Inferior parietal cortex (tissue), 1 donor: Measurements from ENCODE around the gene SCRG1.

Experiments
- DNase-seq: peaks from one replicate; pipeline ENCODE4 v3.0.0-alpha.2; 2016; ENCODE audit errors: extremely low spot score

The SCRG1 gene

DNA sequence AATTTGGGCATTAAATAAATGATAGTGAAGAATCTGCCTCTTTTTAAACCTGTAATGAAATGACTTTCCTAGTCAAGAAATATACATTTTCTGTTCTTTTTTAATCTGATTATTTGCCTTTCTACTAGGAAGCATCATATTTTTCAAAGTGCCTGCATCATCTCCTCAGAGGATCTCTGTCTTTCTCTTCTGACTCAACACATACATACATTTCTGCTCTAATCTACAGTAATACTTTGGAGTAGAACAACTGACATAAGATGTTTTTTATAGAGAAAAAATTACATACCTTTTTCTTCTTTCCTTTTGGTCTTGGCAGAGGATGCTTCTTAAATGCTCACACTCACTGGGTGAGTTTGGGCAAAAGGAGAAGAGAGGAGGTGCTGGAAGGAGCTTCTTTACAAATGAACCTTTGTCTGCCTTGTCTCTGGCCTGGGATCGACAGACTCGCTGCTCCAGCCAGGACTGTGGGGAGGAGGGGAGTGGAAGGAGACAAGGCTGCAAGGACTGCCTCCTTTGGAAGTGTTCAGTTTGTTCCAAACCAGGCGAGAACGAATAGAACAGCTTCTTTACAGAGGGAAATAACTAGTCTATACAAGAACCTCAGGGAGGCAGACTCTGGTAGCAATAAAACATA lies at the start of gene SCRG1:
Gene SCRG1, minus strand, starts transcription at position 338 of the 637 bp plus-strand sequence. CDS start 7,702 bp downstream, outside the sequence.
- peak; percentile 65 for DNase-seq

GRCh38 chr4:173448103-173448502 lies 49.2 kb upstream of the SCRG1 start:
- DNase-seq, result peak; percentile 78

GRCh38 chr4:173446416-173446815 lies 47.5 kb upstream of the SCRG1 start:
- no peak for DNase-seq

GRCh38 chr4:173443121-173443520 lies 44.2 kb upstream of the SCRG1 start:
- DNase-seq, result no peak

- DNase-seq, result no peak
These were observed 43.5 kb upstream of the SCRG1 start for GRCh38 chr4:173442223-173442932.

GRCh38 chr4:173440888-173441287 lies 42.0 kb upstream of the SCRG1 start:
- no peak for DNase-seq

DNA sequence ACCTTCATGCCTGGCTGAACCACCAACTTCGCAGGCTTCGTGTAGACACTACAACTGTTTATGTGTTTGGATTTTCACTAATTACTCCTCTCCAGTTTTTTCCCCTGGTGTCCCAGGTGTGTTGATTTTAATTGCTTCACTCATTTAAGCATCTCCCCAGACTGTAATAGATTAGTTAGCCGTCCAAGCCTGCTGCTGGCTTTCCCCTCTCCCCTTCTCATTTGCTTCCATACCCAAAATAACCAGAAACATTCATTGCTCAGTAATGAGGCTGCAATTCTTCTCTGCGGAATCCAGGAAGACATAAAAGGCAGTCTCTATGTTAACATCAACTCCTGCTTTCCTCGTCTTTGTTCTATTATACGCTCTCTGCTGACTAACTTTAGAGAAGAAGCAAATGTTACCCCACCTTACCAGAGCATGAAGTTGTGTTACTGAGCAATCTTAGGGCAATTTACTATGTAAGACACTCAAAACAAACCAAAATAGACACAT lies 37.9 kb upstream of the SCRG1 start:
- DNase-seq, result no peak

- DNase-seq, result no peak
These were observed 37.2 kb upstream of the SCRG1 start for GRCh38 chr4:173436149-173436579.

GRCh38 chr4:173434231-173434630 lies 35.3 kb upstream of the SCRG1 start:
- DNase-seq, result no peak

GRCh38 chr4:173433447-173433846 lies 34.5 kb upstream of the SCRG1 start:
- DNase-seq, result no peak

- no peak for DNase-seq
These were observed 33.5 kb upstream of the SCRG1 start for GRCh38 chr4:173432430-173432829.

DNA sequence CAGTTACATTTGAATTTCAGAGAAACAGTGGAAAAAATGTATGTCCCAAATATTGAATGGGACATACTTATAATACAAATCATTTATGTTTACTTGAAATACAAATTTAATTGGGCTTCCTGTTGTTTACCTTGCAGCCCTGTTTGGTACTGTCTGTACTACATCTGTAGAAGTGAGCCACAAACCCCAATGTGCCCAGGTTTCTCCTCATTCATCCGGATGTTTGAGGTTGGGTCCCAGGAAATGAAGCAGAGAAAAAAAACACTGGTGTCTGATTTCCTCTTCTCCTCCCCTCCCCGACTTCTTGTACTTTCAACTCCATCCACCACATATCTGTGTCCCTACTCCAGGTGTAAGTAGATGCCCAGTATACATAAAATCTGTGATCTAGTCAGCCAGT lies 27.1 kb upstream of the SCRG1 start:
- DNase-seq, result no peak

- DNase-seq, result no peak
These were observed 26.2 kb upstream of the SCRG1 start for GRCh38 chr4:173424899-173425805.

GRCh38 chr4:173420801-173421200 lies 21.9 kb upstream of the SCRG1 start:
- DNase-seq, result no peak

DNA sequence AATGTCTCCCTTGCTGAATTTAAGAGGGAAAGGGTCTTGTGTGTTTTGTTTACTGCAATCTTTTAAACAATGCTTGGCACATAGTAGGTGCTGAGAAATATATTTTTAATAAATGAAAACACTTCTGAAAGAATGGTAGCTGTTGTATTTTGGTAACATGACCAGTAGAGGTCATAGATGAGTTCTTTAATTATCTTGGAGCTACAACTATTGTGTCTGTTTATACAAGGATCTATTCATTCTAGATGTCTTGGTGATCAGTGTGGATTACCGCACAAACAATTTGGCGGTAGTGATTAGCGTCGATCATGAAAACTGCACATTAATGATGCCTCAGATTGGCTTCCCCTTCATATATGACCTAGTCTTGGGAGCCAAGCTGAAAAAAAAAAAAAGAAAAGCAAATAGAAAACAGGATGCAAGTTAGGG lies 21.4 kb upstream of the SCRG1 start:
- peak; percentile 66 for DNase-seq

DNA sequence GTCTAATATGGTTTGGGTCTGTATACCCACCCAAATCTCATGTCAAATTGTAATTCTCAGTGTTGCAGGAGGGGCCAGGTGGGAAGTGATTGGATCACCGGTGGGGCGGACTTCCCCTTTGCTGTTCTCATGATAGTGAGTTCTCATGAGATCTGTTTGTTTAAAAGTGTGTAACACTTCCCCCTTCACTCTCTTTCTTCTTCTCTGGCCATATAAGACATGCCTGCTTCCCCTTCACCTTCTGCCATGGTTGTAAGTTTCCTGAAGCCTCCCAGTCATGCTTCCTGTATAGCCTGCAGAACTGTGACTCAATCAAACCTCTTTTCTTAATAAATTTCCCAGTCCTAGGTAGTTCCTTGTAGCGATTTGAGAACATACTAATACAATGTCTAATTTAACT lies 19.7 kb upstream of the SCRG1 start:
- DNase-seq, result no peak

DNA sequence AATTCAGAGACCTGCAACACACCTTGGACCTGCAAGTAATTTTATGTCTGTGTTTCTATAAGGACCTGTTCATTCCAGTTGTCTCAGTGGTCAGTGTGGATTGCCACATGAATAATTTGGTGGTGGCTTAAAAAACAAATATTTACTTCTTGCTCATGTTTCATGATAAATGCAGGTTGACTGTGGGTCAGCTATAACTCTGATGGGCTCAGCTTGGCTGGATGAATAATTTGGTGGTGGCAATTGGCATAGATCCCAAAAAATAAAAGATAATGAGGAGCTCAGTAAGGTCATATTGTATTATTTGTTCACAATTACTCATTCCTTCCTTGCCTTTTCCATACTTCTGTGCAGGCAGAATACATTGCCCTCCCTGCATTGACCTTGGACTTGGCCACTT lies 18.9 kb upstream of the SCRG1 start:
- DNase-seq, result no peak

DNA sequence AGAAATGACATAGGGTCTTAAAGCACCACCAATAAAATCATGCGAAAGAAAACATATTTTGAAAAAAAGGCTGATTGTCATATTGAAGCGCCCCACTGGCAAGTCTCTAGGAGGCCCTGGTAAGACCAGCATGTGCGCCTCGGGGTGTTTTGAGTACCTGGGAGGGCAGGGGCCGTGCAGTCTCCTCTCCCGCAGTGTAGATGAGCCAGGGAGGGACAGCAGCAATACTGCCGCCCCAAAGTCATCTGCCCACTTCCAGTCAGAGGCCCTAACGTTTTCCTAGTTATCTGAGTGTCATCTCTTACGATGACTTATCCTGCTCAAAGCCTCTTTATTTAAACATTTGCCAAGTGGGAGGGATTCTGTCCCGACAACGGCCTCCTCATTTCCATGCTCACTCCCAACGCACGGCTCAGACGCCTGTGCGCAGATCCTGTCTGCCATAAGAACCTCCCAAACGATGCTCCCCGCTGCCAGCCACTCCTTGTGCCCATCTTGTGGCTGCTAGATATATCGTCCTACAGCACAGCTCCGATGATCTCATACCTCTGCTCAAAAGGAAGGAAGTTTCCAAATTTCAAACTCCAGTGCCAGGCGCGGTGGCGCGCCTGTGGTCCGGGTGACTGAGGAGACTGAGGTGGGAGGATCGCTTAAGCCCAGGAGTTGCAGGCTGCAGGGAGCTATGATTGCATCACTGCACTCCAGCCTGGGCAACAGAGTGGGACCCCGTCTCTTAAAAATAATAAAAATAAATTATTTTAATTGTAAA lies 17.2 kb upstream of the SCRG1 start:
- DNase-seq, result peak; percentile 54

DNA sequence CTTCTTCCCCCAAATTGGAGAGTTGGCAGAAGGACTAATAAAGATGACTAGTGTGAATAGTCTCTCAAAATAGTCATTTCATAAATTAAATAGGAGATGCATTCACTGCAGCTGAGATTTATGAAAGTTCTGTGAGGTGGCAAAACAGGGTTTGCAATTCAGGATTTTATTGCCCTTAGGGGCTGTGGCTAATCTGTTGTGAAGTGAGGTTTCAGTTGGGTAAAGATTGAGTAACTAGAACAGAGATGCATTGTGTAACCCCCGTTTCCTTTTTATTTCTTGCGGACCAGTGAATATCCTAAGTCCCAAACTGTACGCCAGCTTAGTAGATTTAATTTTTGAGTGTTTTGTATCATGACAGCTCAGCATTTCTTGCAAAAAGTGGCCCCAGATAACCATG lies 16.2 kb upstream of the SCRG1 start:
- no peak for DNase-seq

- DNase-seq, result no peak
These were observed 15.5 kb upstream of the SCRG1 start for GRCh38 chr4:173414456-173414855.

- DNase-seq, result no peak
These were observed 14.1 kb upstream of the SCRG1 start for GRCh38 chr4:173413036-173413435.
